HepG2 (cell line): ENCODE data around the gene STMN3. TPM values are rescaled to one million over a fixed set of nuclear protein-coding genes. Genes with fewer than 3 reads are reported as not detected.

Experiments
- GTF3A ChIP-seq: sonication (generic); formaldehyde crosslinking; conservative IDR thresholded peaks from 2 replicates; pipeline ENCODE4 v1.4.0; 2020; ENCODE audit warnings: mild to moderate bottlenecking, missing genetic modification reagents
- HNF4G ChIP-seq, 2 experiments: sonication (generic) in 1 of 2; formaldehyde crosslinking in 1 of 2; IDR thresholded peaks; 2 replicates each; pipeline versions ENCODE4 v1.4.0 to v1.6.1; 2011 to 2020; ENCODE audit warnings: borderline replicate concordance in 2 of 2, low read depth in 2 of 2, mild to moderate bottlenecking in 2 of 2, low read length in 1 of 2, missing genetic modification reagents in 1 of 2, moderate library complexity in 1 of 2
- LCORL ChIP-seq, 2 experiments: fragments of 450-650 bp in 1 of 2; sonication (generic) in 1 of 2; formaldehyde crosslinking in 1 of 2; IDR thresholded peaks; 2 replicates each; pipeline versions ENCODE4 v1.5.0 to v1.6.1; 2017 to 2020; ENCODE audit warnings: antibody characterized with exemption in 1 of 2, missing genetic modification reagents in 1 of 2
- MTA3 ChIP-seq: sonication (generic); formaldehyde crosslinking; IDR thresholded peaks from 2 replicates; pipeline ENCODE4 v1.4.0; 2020; ENCODE audit warnings: missing genetic modification reagents
- NFIB ChIP-seq: sonication (generic); formaldehyde crosslinking; IDR thresholded peaks from 2 replicates; pipeline ENCODE4 v1.9.0; 2021; ENCODE audit warnings: missing genetic modification reagents, mild to moderate bottlenecking, borderline replicate concordance
- NFKBIZ ChIP-seq: IDR thresholded peaks from 2 replicates; pipeline ENCODE4 v1.6.1; 2018; ENCODE audit warnings: missing genetic modification reagents, missing compliant biosample characterization
- NFYB ChIP-seq: sonication (generic); formaldehyde crosslinking; IDR thresholded peaks from 2 replicates; pipeline ENCODE4 v1.4.0; 2020; ENCODE audit warnings: missing genetic modification reagents
- SALL1 ChIP-seq: sonication (generic); formaldehyde crosslinking; IDR thresholded peaks from 2 replicates; pipeline ENCODE4 v1.8.0; 2022; ENCODE audit warnings: mild to moderate bottlenecking, missing genetic modification reagents
- SAP130 ChIP-seq: IDR thresholded peaks from 2 replicates; pipeline ENCODE4 v1.6.1; 2016; ENCODE audit warnings: low read depth
- SMAD9 ChIP-seq: sonication (generic); formaldehyde crosslinking; IDR thresholded peaks from 2 replicates; pipeline ENCODE4 v1.5.1; 2020; ENCODE audit warnings: mild to moderate bottlenecking, missing genetic modification reagents
- SMARCE1 ChIP-seq: fragments of 450-650 bp; IDR thresholded peaks from 2 replicates; pipeline ENCODE4 v1.6.1; 2017; ENCODE audit warnings: borderline replicate concordance
- TBX3 ChIP-seq: fragments of 450-650 bp; IDR thresholded peaks from 2 replicates; pipeline ENCODE4 v1.6.1; 2017; ENCODE audit warnings: antibody characterized with exemption, mild to moderate bottlenecking, inconsistent platforms, borderline replicate concordance
- ZBTB38 ChIP-seq: sonication (generic); formaldehyde crosslinking; IDR thresholded peaks from 2 replicates; pipeline ENCODE4 v1.5.1; 2020; ENCODE audit warnings: mild to moderate bottlenecking, missing genetic modification reagents
- ZBTB42 ChIP-seq: sonication (generic); formaldehyde crosslinking; IDR thresholded peaks from 2 replicates; pipeline ENCODE4 v1.5.0; 2020; ENCODE audit warnings: mild to moderate bottlenecking, missing genetic modification reagents
- ZBTB8A ChIP-seq: sonication (generic); formaldehyde crosslinking; IDR thresholded peaks from 2 replicates; pipeline ENCODE4 v1.4.0; 2020; ENCODE audit warnings: mild to moderate bottlenecking, low read depth, missing genetic modification reagents, borderline replicate concordance
- ZNF30 ChIP-seq: sonication (generic); formaldehyde crosslinking; IDR thresholded peaks from 2 replicates; pipeline ENCODE4 v1.5.0; 2020; ENCODE audit warnings: mild to moderate bottlenecking, missing genetic modification reagents
- ZNF367 ChIP-seq: sonication (generic); formaldehyde crosslinking; IDR thresholded peaks from 2 replicates; pipeline ENCODE4 v1.4.0; 2020; ENCODE audit warnings: missing genetic modification reagents, borderline replicate concordance
- ZNF530 ChIP-seq: sonication (generic); formaldehyde crosslinking; IDR thresholded peaks from 2 replicates; pipeline ENCODE4 v1.5.0; 2020; ENCODE audit warnings: low read depth, mild to moderate bottlenecking, missing genetic modification reagents
- ZNF607 ChIP-seq: sonication (generic); formaldehyde crosslinking; IDR thresholded peaks from 2 replicates; pipeline ENCODE4 v1.5.1; 2020; ENCODE audit warnings: missing genetic modification reagents, mild to moderate bottlenecking, borderline replicate concordance
- ZNF75D ChIP-seq: sonication (generic); formaldehyde crosslinking; IDR thresholded peaks from 2 replicates; pipeline ENCODE4 v1.8.1; 2023; ENCODE audit warnings: missing genetic modification reagents, mild to moderate bottlenecking, borderline replicate concordance
- ZNF775 ChIP-seq: sonication (generic); formaldehyde crosslinking; IDR thresholded peaks from 2 replicates; pipeline ENCODE4 v1.4.0; 2020; ENCODE audit warnings: missing genetic modification reagents, mild to moderate bottlenecking, moderate library complexity, borderline replicate concordance
- polyA plus RNA-seq, 8 experiments: library from polyadenylated mRNA; depleted of rRNA in 3 of 8; stranded (reverse) in 7 of 8; unstranded in 1 of 8; fragments of >200 nt; fragmentation: Illumina TruSeq in 4 of 8; extraction: Trizol in 4 of 8; gene quantifications; 2 replicates each; pipeline versions ENCODE4 v1.2.1 to v1.2.3, GENCODE V29; 2011 to 2016; ENCODE audit warnings: low read depth in 4 of 8, missing spikeins in 1 of 8, mixed read lengths in 1 of 8; ENCODE audit not compliant: insufficient read depth in 1 of 8
- total RNA-seq, 5 experiments: library from RNA; depleted of rRNA; stranded (reverse); fragments of >200 nt; fragmentation: Illumina TruSeq; extraction: Trizol; gene quantifications; 2 replicates each; pipeline ENCODE4 v1.2.3, GENCODE V29; 2016; ENCODE audit warnings: low read depth in 1 of 5
- TF ChIP-seq, protein P1 (sequence below): sonication (generic); formaldehyde crosslinking; IDR thresholded peaks from 2 replicates; pipeline ENCODE4 v1.9.0; 2021; ENCODE audit warnings: missing genetic modification reagents, borderline replicate concordance
- TF ChIP-seq, protein P2 (sequence below): sonication (generic); formaldehyde crosslinking; IDR thresholded peaks from 2 replicates; pipeline ENCODE4 v1.8.0; 2022; ENCODE audit warnings: missing genetic modification reagents, mild to moderate bottlenecking, inconsistent platforms, borderline replicate concordance
- TF ChIP-seq, protein P3 (sequence below): sonication (generic); formaldehyde crosslinking; IDR thresholded peaks from 2 replicates; pipeline ENCODE4 v1.4.0; 2020; ENCODE audit warnings: mild to moderate bottlenecking, low read depth, missing genetic modification reagents

Gene STMN3
- total and polyA plus RNA-seq, 2 of the 13 experiments (the other 11 are each of a cell fraction or from before 2014, with no cell fraction given): 21.0 to 48.3 TPM

DNA sequence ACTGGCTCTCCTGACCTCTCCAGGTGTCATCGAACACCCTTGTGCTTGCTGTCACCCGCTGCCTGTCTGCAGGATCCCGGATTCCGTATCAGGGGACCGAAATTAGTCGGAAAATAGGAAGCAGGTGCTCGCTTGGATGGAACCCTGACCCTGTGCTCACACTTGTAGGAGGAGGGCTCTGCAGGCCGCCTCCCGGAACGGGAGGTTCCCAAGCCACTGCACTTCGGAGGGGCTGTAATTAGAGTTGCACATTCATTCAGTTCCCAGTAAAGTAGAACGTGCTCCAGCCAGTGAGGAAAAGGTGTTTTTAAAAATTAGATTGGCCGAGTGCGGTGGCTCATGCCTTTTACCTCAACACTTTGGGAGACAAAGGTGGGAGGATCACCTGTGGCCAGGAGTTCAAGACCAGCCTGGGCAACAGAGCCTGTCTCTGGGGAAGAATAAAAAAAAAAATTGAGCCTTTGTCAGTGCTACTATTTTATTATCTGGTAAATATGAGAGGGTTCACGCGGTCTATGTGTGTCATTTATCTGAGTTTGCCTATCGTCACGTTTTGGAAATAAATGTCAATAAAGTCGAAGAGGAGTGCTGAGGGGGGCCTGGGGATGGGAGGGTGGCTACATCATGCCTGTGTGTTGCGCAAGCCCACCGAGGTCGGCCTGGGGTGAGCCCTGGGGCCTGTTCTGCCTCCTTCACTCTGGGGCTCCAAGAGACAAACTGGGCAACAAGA is 24.8 kb downstream of the STMN3 start (continued):
- TF ChIP-seq ZNF530 (CRISPR knock-in tag): no peak
- TF ChIP-seq NFKBIZ (CRISPR knock-in tag): peak; percentile 86; the same call in 1 of the 2 replicates
- peak; percentile 95 for TF ChIP-seq SALL1 (CRISPR knock-in tag)
- TF ChIP-seq SMAD9 (CRISPR knock-in tag): peak; percentile 87
- no peak for TF ChIP-seq ZNF607
- TF ChIP-seq, protein P1, sequence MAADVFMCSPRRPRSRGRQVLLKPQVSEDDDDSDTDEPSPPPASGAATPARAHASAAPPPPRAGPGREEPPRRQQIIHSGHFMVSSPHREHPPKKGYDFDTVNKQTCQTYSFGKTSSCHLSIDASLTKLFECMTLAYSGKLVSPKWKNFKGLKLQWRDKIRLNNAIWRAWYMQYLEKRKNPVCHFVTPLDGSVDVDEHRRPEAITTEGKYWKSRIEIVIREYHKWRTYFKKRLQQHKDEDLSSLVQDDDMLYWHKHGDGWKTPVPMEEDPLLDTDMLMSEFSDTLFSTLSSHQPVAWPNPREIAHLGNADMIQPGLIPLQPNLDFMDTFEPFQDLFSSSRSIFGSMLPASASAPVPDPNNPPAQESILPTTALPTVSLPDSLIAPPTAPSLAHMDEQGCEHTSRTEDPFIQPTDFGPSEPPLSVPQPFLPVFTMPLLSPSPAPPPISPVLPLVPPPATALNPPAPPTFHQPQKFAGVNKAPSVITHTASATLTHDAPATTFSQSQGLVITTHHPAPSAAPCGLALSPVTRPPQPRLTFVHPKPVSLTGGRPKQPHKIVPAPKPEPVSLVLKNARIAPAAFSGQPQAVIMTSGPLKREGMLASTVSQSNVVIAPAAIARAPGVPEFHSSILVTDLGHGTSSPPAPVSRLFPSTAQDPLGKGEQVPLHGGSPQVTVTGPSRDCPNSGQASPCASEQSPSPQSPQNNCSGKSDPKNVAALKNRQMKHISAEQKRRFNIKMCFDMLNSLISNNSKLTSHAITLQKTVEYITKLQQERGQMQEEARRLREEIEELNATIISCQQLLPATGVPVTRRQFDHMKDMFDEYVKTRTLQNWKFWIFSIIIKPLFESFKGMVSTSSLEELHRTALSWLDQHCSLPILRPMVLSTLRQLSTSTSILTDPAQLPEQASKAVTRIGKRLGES (CRISPR knock-in tag): 0 out of 2 replicates have a peak, but pooled peaks have one; percentile 73
- TF ChIP-seq GTF3A: peak; percentile 38
- no peak for TF ChIP-seq ZNF75D
- TF ChIP-seq, protein P2, sequence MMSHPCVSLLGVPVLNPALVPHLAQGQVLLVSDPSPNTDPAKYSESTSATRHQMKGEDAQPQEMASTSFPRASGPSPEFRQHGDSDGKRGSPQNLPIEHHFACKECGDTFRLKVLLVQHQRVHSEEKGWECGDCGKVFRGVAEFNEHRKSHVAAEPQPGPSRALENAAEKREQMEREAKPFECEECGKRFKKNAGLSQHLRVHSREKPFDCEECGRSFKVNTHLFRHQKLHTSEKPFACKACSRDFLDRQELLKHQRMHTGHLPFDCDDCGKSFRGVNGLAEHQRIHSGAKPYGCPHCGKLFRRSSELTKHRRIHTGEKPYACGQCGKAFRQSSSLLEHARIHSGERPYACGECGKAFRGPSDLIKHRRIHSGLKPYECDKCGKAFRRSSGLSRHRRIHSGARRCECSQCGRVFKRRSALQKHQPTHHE: peak; percentile 97
- TF ChIP-seq SMARCE1: no peak
- TF ChIP-seq SAP130 (CRISPR knock-in tag): peak; percentile 99
- TF ChIP-seq NFIB (CRISPR knock-in tag): no peak
- peak; percentile 76; the same call in 1 of the 2 replicates for TF ChIP-seq HNF4G (IDR thresholded peaks at IDR 0.05; ENCODE audit: borderline replicate concordance, low read depth, low read length)
- no peak for TF ChIP-seq HNF4G (CRISPR knock-in tag; IDR thresholded peaks at IDR 0.05; ENCODE audit: borderline replicate concordance, low read depth)
- peak; percentile 86; the same call in 1 of the 2 replicates for TF ChIP-seq ZNF775
- no peak for TF ChIP-seq MTA3 (CRISPR knock-in tag)
- TF ChIP-seq TBX3: no peak
- TF ChIP-seq ZNF30: 0 out of 2 replicates have a peak, but pooled peaks have one; percentile 56
- TF ChIP-seq ZBTB8A (CRISPR knock-in tag): peak; percentile 40; the same call in 1 of the 2 replicates
- no peak for TF ChIP-seq LCORL (IDR thresholded peaks at IDR 0.05)
- TF ChIP-seq LCORL (CRISPR knock-in tag; IDR thresholded peaks at IDR 0.05): peak; percentile 80
- TF ChIP-seq NFYB: peak; percentile 45; the same call in 1 of the 2 replicates
- peak; percentile 34; the same call in 1 of the 2 replicates for TF ChIP-seq ZNF367 (CRISPR knock-in tag)
- no peak; the same call in 1 of the 2 replicates for TF ChIP-seq ZBTB42 (CRISPR knock-in tag)
- TF ChIP-seq, protein P3, sequence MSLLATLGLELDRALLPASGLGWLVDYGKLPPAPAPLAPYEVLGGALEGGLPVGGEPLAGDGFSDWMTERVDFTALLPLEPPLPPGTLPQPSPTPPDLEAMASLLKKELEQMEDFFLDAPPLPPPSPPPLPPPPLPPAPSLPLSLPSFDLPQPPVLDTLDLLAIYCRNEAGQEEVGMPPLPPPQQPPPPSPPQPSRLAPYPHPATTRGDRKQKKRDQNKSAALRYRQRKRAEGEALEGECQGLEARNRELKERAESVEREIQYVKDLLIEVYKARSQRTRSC (CRISPR knock-in tag): no peak
- TF ChIP-seq ZBTB38: peak; percentile 60; the same call in 1 of the 2 replicates
